NCI-H69 (cell line): ENCODE measurements around the gene DOCK2.
A peak's percentile ranks its signal among the peaks of the same experiment; 100 is the strongest.

Experiments used
- DNase-seq: peaks from one replicate; lab custom pipeline; 2025; lab: John Stamatoyannopoulos, UW

The DOCK2 gene

DNA sequence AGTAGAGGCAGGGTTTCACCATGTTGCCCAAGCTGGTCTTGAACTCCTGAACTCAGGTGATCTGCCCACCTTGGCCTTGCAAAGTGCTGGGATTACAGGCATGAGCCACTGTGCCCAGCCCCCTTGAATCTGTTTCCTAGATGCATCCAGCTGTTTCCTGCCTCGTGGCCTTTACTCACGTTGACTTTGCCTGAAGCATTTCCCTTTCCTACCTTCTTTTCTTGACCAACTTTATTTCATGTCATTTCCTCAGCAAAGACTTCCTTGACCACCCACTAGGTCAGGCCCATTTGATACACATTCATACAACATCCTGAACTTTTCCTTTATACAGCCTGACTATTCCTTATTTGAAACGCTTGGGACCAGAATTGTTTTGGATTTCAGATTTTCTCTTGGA is 51.0 kb downstream of the DOCK2 start:
- peak; percentile 15 for DNase-seq

DNA sequence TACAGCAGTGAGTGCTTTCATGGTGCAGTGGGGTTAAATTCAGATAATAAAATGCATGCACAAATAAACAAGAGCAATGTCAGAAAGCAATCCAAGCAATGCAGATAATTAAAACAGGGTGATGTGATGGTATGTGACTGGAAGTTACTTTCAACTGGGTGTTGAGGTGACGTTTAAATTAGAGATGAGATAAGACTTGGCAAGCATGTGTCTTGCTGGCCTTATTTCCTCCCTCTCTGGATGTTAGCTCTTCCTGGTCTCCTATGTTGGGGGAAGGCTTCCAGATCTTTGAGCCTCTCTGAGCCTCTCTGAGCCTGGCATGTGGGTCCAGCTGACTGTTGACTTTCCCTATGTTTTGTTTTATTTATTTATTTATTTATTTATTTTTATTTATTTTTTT is 54.4 kb downstream of the DOCK2 start:
- DNase-seq: no peak

DNA sequence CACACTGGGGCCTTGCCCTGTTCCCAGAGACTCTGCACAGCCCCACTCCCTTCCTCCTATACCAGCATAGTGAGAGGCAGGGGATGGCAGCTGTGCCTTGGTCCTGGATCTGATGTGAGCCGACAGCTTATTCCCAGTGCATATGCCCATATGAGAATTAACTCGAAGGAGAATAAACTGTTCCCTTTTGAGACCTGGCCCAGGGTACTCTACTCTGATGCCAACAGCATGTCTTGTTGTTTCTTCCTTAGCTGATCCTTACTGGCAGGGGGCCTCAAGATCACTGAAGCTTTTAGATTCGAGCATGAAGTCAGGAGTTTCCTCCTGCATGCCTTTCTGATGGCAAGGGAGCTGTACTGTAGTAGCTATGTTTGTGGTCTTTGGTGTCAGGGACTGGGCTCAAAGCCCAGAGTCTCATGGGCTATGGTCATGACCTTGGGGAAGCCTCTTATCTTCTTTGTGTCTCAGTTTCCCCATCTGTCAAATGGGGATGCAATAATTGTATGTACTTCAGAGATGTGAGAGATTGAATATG is 57.1 kb downstream of the DOCK2 start:
- DNase-seq: no peak

- no peak for DNase-seq
These were observed 58.0 kb downstream of the DOCK2 start for GRCh38 chr5:169695025-169695625.

GRCh38 chr5:169695919-169696490 is 58.9 kb downstream of the DOCK2 start:
- peak; percentile 82 for DNase-seq

DNA sequence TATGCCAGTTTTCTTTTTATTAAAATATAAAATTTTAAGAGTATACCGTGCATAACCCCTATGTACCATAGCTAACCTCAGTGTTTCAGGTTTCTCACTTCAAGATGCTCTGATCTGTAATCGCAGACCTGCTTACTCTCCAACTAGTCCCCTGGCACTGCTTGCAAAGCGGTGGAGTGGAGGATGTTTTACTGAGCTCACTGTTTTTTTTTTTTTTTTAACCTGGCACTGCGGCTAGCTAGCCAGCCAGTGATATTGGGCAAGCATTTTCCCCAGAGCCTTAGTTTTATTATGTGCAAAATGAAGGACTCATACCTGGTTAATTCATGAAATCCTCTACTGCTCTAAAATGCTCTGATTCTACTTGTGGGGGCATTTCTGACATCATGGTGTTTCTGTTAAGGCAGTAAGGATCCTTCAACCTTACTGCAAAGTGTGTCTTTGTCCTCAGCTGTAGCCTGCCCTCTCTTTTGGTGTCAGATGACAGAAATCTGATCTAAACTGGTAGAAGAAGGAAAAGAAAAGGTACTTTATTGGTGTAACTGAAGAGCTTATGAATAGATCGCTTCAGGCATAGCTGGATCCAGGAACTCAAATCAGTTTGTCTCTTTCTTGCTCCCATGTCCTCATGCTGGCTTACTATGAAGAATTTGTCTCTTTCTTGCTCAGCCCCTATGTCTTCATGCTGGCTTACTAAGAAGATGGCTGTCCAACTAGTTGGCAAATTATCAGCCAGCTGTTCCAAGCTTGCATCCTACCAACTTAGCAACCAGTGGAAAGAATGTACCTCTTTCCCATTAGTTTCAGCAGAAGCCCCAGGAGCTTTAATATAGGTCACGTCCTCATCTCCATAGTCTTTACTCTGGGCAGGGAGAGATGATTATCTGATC is 59.8 kb downstream of the DOCK2 start:
- peak; percentile 40 for DNase-seq

- DNase-seq: no peak
These were observed 60.4 kb downstream of the DOCK2 start for GRCh38 chr5:169697511-169697890.

DNA sequence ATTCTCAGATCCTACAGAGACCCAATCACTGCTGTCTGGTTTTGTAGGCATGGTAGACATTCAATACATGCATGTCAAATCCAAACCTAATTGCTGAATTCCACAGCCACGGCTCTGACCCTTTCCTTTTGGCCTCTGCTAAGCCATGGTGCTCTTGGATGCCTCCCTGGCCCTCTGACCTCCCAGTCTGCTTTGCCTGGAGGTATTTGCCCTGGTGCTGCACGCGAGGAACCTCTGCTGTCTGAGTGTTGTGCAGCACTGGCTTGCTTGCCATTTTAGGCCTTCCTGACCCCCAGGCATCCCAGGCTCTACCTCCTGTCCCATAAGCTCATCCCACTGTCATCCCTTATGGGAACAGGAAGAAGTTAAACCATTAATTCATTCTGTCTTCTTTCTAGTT is 60.9 kb downstream of the DOCK2 start:
- no peak for DNase-seq

GRCh38 chr5:169700611-169701010 is 63.5 kb downstream of the DOCK2 start:
- no peak for DNase-seq

DNA sequence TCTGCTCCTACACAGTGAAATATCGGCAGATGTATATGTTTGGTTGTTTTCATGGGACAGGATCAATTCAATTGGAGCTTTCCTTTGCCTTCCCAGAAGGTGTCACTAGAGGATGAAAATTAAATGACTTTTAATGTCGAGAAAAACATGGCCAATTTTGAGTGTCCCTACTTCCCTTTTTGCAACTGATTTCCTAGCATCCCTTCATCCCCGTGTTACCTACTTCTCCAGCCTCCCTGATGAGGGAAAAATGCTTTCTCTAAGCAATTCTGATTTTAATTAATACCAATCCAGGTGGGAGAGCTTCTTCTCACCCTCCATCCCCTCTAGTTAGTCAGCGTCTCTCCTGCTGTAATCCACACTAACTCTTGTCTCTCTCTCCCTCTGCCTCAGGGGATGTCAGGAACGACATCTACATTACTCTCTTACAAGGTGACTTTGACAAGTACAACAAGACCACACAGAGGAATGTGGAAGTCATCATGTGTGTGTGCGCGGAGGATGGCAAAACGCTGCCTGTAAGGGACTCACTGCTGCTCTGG is 64.9 kb downstream of the DOCK2 start:
- peak; percentile 74 for DNase-seq

DNA sequence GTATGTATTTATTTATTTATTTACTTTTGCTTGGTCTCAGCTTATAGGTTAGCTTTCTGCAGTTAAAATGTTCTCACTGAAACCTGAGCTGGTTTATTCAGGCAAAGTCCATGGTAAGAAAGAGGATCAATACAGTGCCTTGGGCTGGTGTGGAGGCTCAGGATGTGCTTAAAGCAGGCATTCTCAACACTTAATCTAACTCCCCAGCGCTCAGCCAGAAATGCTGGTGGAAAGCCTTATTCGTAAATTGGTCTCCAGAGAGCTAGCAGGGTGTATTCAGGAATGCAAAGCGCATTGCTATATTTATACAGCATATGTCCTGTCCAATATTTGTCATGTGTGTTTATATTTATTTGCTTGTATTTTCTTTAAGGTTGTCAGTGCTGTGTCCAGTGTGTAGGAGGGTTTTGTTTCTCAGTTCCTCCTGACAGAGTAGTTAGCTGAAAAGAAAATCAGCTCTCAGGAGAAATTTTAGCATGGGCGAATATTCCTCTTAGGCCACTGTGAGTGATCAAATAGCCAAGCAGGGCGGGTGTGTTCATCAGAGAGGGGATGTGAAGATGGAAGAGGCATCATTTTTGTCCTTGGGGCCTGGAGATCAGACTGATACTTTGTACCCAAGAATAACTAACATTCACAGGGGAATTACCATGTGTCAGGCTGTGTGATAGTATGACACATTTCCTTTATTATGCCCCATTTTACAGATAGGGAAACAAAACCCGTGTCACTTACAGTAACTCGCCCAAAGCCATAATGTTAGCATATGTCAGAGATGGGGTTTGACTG is 65.8 kb downstream of the DOCK2 start:
- peak; percentile 44 for DNase-seq

DNA sequence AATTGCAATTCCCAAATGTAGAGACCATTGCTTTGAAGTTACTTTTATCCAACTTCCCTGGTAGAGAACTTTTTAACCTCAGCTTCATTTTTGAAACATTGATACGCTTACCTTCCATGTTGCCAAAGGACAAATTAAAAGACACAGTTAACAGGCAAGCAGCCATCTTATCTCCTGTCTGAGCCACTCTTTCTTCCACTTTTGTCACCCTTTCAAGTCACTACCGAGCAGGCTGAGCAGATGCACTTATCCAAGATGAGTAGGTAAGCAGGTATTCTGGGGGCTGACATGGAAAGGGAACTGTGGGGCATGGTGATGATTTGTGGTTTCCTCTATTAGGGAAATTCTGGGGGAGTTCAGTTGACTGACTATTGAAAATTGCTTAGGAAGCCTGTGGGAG is 66.7 kb downstream of the DOCK2 start:
- no peak for DNase-seq

DNA sequence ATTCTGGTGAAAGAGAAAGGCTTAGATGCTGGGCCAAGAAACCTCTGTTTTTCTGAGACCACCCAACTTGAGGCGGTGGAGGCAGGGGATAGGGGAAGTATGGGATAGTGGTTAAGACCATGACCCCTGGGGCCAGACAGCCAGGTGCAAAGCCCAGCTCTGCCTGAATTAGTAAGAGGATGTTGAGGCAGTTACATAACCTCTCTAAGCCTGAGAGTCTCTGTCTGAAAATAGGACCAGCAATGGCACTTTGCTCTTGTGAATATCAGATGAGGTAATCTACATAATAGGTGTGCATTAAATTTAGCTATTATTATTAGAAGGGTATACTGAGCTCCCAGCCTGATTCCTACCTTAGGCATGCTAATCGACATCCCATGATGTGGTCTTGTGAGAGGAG is 68.2 kb downstream of the DOCK2 start:
- no peak for DNase-seq

DNA sequence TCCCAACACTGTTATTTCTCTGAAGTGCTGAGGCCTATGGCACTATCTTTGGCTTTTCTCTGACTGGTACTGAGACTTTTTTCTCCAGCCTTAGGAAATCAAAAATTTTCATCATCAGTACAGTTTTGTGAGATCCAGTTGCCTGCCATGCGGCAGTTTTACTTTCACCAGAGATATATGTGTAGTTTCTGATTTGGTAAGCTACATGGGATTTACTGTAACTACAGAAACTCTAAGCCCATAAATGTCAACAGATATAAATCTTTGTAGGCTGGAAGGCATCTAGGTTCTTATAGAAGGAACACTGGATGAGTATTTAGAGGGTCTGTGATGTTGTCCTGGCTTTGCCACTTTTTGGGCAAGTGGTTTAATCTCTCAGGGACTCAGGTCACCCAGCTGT is 69.0 kb downstream of the DOCK2 start:
- no peak for DNase-seq

DNA sequence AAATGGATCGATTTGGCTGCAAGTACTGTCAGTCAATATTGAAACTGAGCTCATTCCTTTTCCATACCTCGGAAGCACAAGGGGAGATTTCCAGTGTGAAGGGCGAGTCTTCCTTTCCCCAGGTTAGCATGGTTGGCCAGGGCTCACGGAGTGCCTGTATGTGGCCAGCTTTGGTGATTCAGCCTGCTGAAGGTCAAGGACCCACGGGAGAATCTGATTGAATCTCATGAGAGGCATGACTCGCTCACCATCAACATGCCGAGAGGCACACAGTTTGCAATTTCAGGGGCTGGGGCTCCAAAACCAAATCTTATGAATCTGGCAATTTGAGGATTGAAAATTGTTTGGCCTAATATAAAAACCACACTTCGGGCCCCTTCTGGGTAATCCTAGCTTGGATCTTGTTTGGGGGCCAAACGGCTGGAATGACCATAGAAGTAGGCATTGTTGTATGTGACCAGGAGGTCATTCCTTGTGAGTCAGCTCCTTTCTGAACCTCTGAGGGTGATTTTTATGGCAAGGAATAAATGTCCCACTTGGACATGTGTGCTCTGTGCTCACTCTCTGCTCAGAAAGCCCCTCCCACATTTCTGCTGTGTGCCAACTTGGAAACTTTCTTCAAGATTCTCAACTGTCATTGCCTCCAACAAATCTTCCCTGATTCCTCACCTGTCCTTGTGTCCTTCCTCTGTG is 69.8 kb downstream of the DOCK2 start:
- no peak for DNase-seq

- no peak for DNase-seq
These were observed 70.6 kb downstream of the DOCK2 start for GRCh38 chr5:169707686-169708085.

GRCh38 chr5:169710675-169711074 is 73.6 kb downstream of the DOCK2 start:
- no peak for DNase-seq

DNA sequence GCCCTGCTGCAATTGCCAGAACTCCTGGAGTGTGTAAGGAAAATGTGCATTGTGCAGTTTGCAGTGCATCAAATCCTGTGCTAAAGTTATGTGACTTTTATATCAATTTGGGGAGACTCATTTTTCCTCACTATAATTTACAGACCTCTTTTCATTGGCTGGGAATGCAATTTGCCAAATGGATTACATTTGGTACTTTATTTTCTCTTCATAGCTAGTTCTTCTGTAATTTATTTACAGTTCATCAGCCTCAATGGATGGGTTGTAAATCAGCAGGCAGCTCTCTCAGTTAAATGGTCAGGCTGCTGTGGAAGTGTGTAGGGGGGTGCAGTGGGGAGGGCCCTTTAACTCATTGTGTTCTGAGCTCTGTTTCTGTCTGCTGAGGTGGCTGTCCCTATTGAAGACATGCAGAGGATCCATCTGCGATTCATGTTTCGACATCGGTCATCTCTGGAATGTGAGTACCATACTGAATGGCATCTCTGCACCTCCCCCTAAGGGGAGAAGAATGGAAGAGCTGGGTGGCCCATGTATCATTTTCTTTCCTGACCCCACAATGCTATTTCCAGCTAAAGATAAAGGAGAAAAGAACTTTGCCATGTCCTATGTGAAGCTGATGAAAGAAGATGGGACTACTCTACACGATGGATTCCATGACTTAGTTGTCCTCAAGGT is 74.6 kb downstream of the DOCK2 start:
- peak; percentile 83 for DNase-seq

GRCh38 chr5:169712428-169712827 is 75.4 kb downstream of the DOCK2 start:
- no peak for DNase-seq

- no peak for DNase-seq
These were observed 79.2 kb downstream of the DOCK2 start for GRCh38 chr5:169716287-169716686.

- no peak for DNase-seq
These were observed 80.2 kb downstream of the DOCK2 start for GRCh38 chr5:169717288-169717687.
